ENCODE results near the gene OLFML1. TPM values are rescaled to one million over a fixed set of nuclear protein-coding genes. Genes with fewer than 3 reads are reported as not detected.

OLFML1 gene
- total RNA-seq, 2 donors from 2014 or later, result not detected

- Mint-ChIP-seq H3K27me3 (no peaks in the 10 kb centered on the region), H3K9me3 (no peaks in the 10 kb centered on the region), H3K4me3 (no peak overlapping the region), H3K36me3 (ENCODE audit: low read depth) (no peaks in the 10 kb centered on the region), H3K4me1 (no peaks in the 10 kb centered on the region), H3K27ac (no peak overlapping the region)
- ATAC-seq (replicated peaks), result no peak
These were observed 33.3 kb upstream of the OLFML1 start for GRCh38 chr11:7451952-7452494.

GRCh38 chr11:7454854-7455253 is 30.5 kb upstream of the OLFML1 start:
- H3K4me1 Mint-ChIP-seq, result no peaks in the 10 kb centered on the region
- no peak overlapping the region for H3K4me3 Mint-ChIP-seq
- peaks cover 3% of the 10 kb centered on the region for H3K27me3 Mint-ChIP-seq
- H3K36me3 Mint-ChIP-seq (ENCODE audit: low read depth), result no peaks in the 10 kb centered on the region
- no peak for ATAC-seq (replicated peaks)
- H3K27ac Mint-ChIP-seq, result no peak overlapping the region
- no peaks in the 10 kb centered on the region for H3K9me3 Mint-ChIP-seq

- Mint-ChIP-seq H3K4me1 (no peaks in the 10 kb centered on the region), H3K27me3 (peaks cover 3% of the 10 kb centered on the region), H3K36me3 (ENCODE audit: low read depth) (no peaks in the 10 kb centered on the region), H3K9me3 (no peaks in the 10 kb centered on the region), H3K27ac (no peak overlapping the region), H3K4me3 (no peak overlapping the region)
- no peak for ATAC-seq (replicated peaks)
These were observed 28.1 kb upstream of the OLFML1 start for GRCh38 chr11:7457211-7457610.

- Mint-ChIP-seq H3K4me1 (no peaks in the 10 kb centered on the region), H3K4me3 (no peak overlapping the region), H3K27ac (no peak overlapping the region), H3K36me3 (ENCODE audit: low read depth) (no peaks in the 10 kb centered on the region), H3K9me3 (no peaks in the 10 kb centered on the region), H3K27me3 (peaks cover 3% of the 10 kb centered on the region)
- no peak for ATAC-seq (replicated peaks)
These were observed 22.6 kb upstream of the OLFML1 start for GRCh38 chr11:7462706-7463105.

GRCh38 chr11:7467652-7468051 is 17.7 kb upstream of the OLFML1 start:
- no peak overlapping the region for H3K4me3 Mint-ChIP-seq
- H3K9me3 Mint-ChIP-seq, result no peaks in the 10 kb centered on the region
- H3K27me3 Mint-ChIP-seq, result no peaks in the 10 kb centered on the region
- ATAC-seq (replicated peaks), result peak; percentile 95
- H3K4me1 Mint-ChIP-seq, result no peaks in the 10 kb centered on the region
- no peak overlapping the region for H3K27ac Mint-ChIP-seq
- no peaks in the 10 kb centered on the region for H3K36me3 Mint-ChIP-seq (ENCODE audit: low read depth)

- Mint-ChIP-seq H3K4me3 (no peak overlapping the region), H3K27ac (no peak overlapping the region), H3K27me3 (no peaks in the 10 kb centered on the region), H3K4me1 (no peaks in the 10 kb centered on the region), H3K36me3 (ENCODE audit: low read depth) (no peaks in the 10 kb centered on the region), H3K9me3 (no peaks in the 10 kb centered on the region)
- ATAC-seq (replicated peaks), result no peak
These were observed 15.9 kb upstream of the OLFML1 start for GRCh38 chr11:7469351-7469865.

GRCh38 chr11:7471071-7471470 is 14.2 kb upstream of the OLFML1 start:
- Mint-ChIP-seq H3K36me3 (ENCODE audit: low read depth) (no peaks in the 10 kb centered on the region), H3K4me3 (no peak overlapping the region), H3K4me1 (no peaks in the 10 kb centered on the region), H3K9me3 (no peaks in the 10 kb centered on the region), H3K27ac (no peak overlapping the region), H3K27me3 (no peaks in the 10 kb centered on the region)
- no peak for ATAC-seq (replicated peaks)

GRCh38 chr11:7473717-7474116 is 11.6 kb upstream of the OLFML1 start:
- Mint-ChIP-seq H3K4me1 (no peaks in the 10 kb centered on the region), H3K9me3 (no peaks in the 10 kb centered on the region), H3K4me3 (no peak overlapping the region), H3K36me3 (ENCODE audit: low read depth) (no peaks in the 10 kb centered on the region), H3K27me3 (no peaks in the 10 kb centered on the region), H3K27ac (no peak overlapping the region)
- ATAC-seq (replicated peaks), result peak; percentile 21

GRCh38 chr11:7480113-7480512 is 5.2 kb upstream of the OLFML1 start:
- H3K9me3 Mint-ChIP-seq, result no peaks in the 10 kb centered on the region
- no peaks in the 10 kb centered on the region for H3K4me1 Mint-ChIP-seq
- H3K27me3 Mint-ChIP-seq, result no peaks in the 10 kb centered on the region
- H3K27ac Mint-ChIP-seq, result no peak overlapping the region
- no peak overlapping the region for H3K4me3 Mint-ChIP-seq
- no peaks in the 10 kb centered on the region for H3K36me3 Mint-ChIP-seq (ENCODE audit: low read depth)
- ATAC-seq (replicated peaks), result no peak

GRCh38 chr11:7484131-7484530 is 1.2 kb upstream of the OLFML1 start:
- ATAC-seq (replicated peaks), result no peak
- Mint-ChIP-seq H3K27ac (no peak overlapping the region), H3K4me3 (no peak overlapping the region)

GRCh38 chr11:7484645-7485044 is 661 bp upstream of the OLFML1 start:
- Mint-ChIP-seq H3K4me1 (no peaks in the 10 kb centered on the region), H3K27ac (no peak overlapping the region), H3K4me3 (no peak overlapping the region), H3K36me3 (ENCODE audit: low read depth) (no peaks in the 10 kb centered on the region), H3K9me3 (no peaks in the 10 kb centered on the region), H3K27me3 (no peaks in the 10 kb centered on the region)
- ATAC-seq (replicated peaks), result no peak

More at GRCh38 chr11:7484131-7484530, 1.2 kb upstream of the OLFML1 start:
- Mint-ChIP-seq H3K4me1 (no peaks in the 10 kb centered on the region), H3K27me3 (no peaks in the 10 kb centered on the region), H3K36me3 (ENCODE audit: low read depth) (no peaks in the 10 kb centered on the region), H3K9me3 (no peaks in the 10 kb centered on the region)

- no peak overlapping the region for H3K4me3 Mint-ChIP-seq
- H3K9me3 Mint-ChIP-seq, result no peaks in the 10 kb centered on the region
- no peaks in the 10 kb centered on the region for H3K36me3 Mint-ChIP-seq (ENCODE audit: low read depth)
- H3K4me1 Mint-ChIP-seq, result no peaks in the 10 kb centered on the region
- H3K27ac Mint-ChIP-seq, result no peak overlapping the region
- H3K27me3 Mint-ChIP-seq, result no peaks in the 10 kb centered on the region
- no peak for ATAC-seq (replicated peaks)
These were observed 933 bp downstream of the OLFML1 start for GRCh38 chr11:7486098-7486780.

- Mint-ChIP-seq H3K9me3 (no peaks in the 10 kb centered on the region), H3K4me3 (no peak overlapping the region), H3K4me1 (no peaks in the 10 kb centered on the region), H3K36me3 (ENCODE audit: low read depth) (no peaks in the 10 kb centered on the region), H3K27me3 (no peaks in the 10 kb centered on the region), H3K27ac (no peak overlapping the region)
- ATAC-seq (replicated peaks), result no peak
These were observed 1.5 kb downstream of the OLFML1 start for GRCh38 chr11:7486781-7487140.

GRCh38 chr11:7487360-7487759 is 2.1 kb downstream of the OLFML1 start:
- Mint-ChIP-seq H3K4me3 (no peak overlapping the region), H3K9me3 (no peaks in the 10 kb centered on the region), H3K27ac (no peak overlapping the region), H3K36me3 (ENCODE audit: low read depth) (no peaks in the 10 kb centered on the region), H3K4me1 (no peaks in the 10 kb centered on the region), H3K27me3 (no peaks in the 10 kb centered on the region)
- ATAC-seq (replicated peaks), result no peak

GRCh38 chr11:7488681-7489080 is 3.4 kb downstream of the OLFML1 start:
- Mint-ChIP-seq H3K4me1 (no peaks in the 10 kb centered on the region), H3K36me3 (ENCODE audit: low read depth) (no peaks in the 10 kb centered on the region), H3K27ac (no peak overlapping the region), H3K27me3 (no peaks in the 10 kb centered on the region), H3K9me3 (no peaks in the 10 kb centered on the region), H3K4me3 (no peak overlapping the region)
- no peak for ATAC-seq (replicated peaks)
